Natural killer cell (primary cell): ENCODE results near the gene AURKB. TPM values are rescaled to one million over a fixed set of nuclear protein-coding genes. Genes with fewer than 3 reads are reported as not detected.

Source experiments
- ATAC-seq, 3 donors: fragments of 150-1000 bp in 2 of 3; fragments of 200-7000 bp in 1 of 3; cut with Tn5 transposase; 1 replicate in 1 of 3; 2 replicates in 2 of 3; pipeline ENCODE4 v1.10.0; 2021; ENCODE audit warnings: mild to moderate bottlenecking in 2 of 3, moderate library complexity in 2 of 3
- DNase-seq, 2 donors: peaks; one replicate each; pipeline versions ENCODE4 v3.0.0 to v3.0.0-alpha.2; 2013 to 2021; ENCODE audit warnings: mixed read lengths in 1 of 2
- H3K27ac ChIP-seq: one replicate; pipeline ENCODE4 v1.5.1; 2013; ENCODE audit warnings: mild to moderate bottlenecking, low read length
- H3K27me3 ChIP-seq: one replicate; pipeline ENCODE4 v1.6.1; 2013; ENCODE audit warnings: low read length; ENCODE audit not compliant: control insufficient read depth, insufficient read depth
- H3K36me3 ChIP-seq: one replicate; pipeline ENCODE4 v1.6.1; 2013; ENCODE audit warnings: low read length; ENCODE audit not compliant: control insufficient read depth, insufficient read depth
- H3K4me1 ChIP-seq: one replicate; pipeline ENCODE4 v1.6.1; 2013; ENCODE audit warnings: low read length; ENCODE audit not compliant: control insufficient read depth, insufficient read depth
- H3K4me3 ChIP-seq: one replicate; pipeline ENCODE4 v1.5.1; 2013; ENCODE audit warnings: low read length
- H3K9me3 ChIP-seq: one replicate; pipeline ENCODE4 v1.6.1; 2013; ENCODE audit warnings: low read length; ENCODE audit not compliant: control insufficient read depth, insufficient read depth
- H3K27ac Mint-ChIP-seq, 2 donors: one replicate each; pipeline ENCODE4 v1.8.0; 2022; ENCODE audit warnings: mild to moderate bottlenecking in 2 of 2, mixed read lengths in 2 of 2, moderate library complexity in 1 of 2
- H3K27me3 Mint-ChIP-seq, 2 donors: one replicate each; pipeline ENCODE4 v1.8.0; 2022; ENCODE audit warnings: low read depth in 2 of 2, mixed read lengths in 2 of 2
- H3K36me3 Mint-ChIP-seq: one replicate; pipeline ENCODE4 v1.8.0; 2022; ENCODE audit warnings: mixed read lengths
- H3K4me1 Mint-ChIP-seq, 2 donors: one replicate each; pipeline ENCODE4 v1.8.0; 2022; ENCODE audit warnings: mixed read lengths in 2 of 2
- H3K4me3 Mint-ChIP-seq: one replicate; pipeline ENCODE4 v1.8.0; 2022; ENCODE audit warnings: mild to moderate bottlenecking, moderate library complexity, mixed read lengths
- H3K9me3 Mint-ChIP-seq, 2 donors: one replicate each; pipeline ENCODE4 v1.8.0; 2022; ENCODE audit warnings: mixed read lengths in 2 of 2
- WGBS: methylation state at CpG from one replicate; pipeline ENCODE4 v1.1.7; 2013; ENCODE audit warnings: missing lambda C conversion rate; ENCODE audit not compliant: insufficient coverage; 5-methylcytosine and 5-hydroxymethylcytosine counted together
- intact Hi-C: fragments of 100-400 bp; cut with micrococcal nuclease; formaldehyde crosslinking; loops from one replicate; pipeline ENCODE4 v1.14.2; 2022
- total RNA-seq, 4 donors: library from RNA; stranded (reverse); fragments of 120-200 nt in 1 of 4; gene quantifications; one replicate each; pipeline versions ENCODE4 v1.2.3 to v1.2.4, GENCODE V29; 2013 to 2022
- TF ChIP-seq, protein P1 (sequence below): fragments of 200-600 bp; IDR thresholded peaks from one replicate; pipeline ENCODE4 v1.8.0; 2022; ENCODE audit warnings: antibody characterized with exemption

The AURKB gene
- total RNA-seq, 3 donors from 2014 or later (not counting 1 experiment from before 2014, with no cell fraction given): 2.1 to 4.8 (median 4.1) TPM

- no peaks in the 10 kb centered on the region for H3K9me3 Mint-ChIP-seq
- no peaks in the 10 kb centered on the region for H3K36me3 Mint-ChIP-seq
- DNase-seq: peak; percentile 91 to 98
These were observed 20.5 kb downstream of the AURKB start, which contains the start of gene BORCS6 for GRCh38 chr17:8189711-8190477. BORCS6 (minus strand) TSS chr17:8190180; CDS start chr17:8190140, 40 bp downstream.

DNA sequence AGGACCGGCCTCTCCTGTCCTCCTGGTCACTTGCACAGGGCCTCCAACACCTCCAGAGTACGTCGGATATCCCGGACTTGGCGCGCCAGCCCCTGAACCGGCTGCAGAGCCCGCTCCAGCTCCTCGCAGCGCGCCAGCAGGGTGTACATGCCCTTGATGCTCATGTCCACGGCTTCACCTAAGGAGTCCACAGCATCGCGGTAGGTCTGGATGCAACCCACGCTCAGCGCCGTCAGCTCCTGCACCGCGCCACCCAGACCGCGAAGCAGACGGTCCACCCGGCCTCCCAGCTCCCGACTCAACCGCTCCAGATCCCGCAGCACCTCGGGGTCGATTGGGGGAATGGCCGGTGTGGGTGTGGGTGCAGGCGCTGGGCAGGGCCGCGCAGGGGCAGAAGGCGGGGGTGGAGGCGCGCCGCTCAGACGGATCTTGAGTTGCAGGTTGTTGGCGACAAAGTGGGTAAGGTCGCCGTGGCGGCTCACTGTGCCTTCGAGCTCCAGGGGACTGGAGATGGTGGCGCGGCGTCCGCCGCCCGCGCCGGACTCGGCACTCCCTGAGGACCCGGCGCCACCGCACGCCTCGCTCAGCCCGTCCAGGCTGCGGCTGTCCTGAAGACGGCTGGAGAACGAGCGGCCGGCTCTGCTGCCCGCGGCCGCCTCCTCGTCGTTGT, 21.2 kb downstream of the AURKB start:
- intact Hi-C loops: no loop called here
- peak overlapping the region; percentile 67 for H3K4me3 ChIP-seq
- H3K4me1 Mint-ChIP-seq: peaks cover 13 to 16% of the 10 kb centered on the region in 2 donors
- ATAC-seq (no peak), DNase-seq (peak; percentile 44 to 64)
- 6% methylated on average over 67 of the region's 67 CpGs for whole genome bisulfite sequencing
- no peaks in the 10 kb centered on the region for H3K27me3 ChIP-seq
- no peaks in the 10 kb centered on the region for H3K27me3 Mint-ChIP-seq
- H3K4me3 Mint-ChIP-seq: no peak overlapping the region
- peak overlapping the region; percentile 86 for H3K27ac ChIP-seq
- no peaks in the 10 kb centered on the region for H3K36me3 Mint-ChIP-seq
- no peaks in the 10 kb centered on the region for H3K9me3 Mint-ChIP-seq
- TF ChIP-seq, protein P1, sequence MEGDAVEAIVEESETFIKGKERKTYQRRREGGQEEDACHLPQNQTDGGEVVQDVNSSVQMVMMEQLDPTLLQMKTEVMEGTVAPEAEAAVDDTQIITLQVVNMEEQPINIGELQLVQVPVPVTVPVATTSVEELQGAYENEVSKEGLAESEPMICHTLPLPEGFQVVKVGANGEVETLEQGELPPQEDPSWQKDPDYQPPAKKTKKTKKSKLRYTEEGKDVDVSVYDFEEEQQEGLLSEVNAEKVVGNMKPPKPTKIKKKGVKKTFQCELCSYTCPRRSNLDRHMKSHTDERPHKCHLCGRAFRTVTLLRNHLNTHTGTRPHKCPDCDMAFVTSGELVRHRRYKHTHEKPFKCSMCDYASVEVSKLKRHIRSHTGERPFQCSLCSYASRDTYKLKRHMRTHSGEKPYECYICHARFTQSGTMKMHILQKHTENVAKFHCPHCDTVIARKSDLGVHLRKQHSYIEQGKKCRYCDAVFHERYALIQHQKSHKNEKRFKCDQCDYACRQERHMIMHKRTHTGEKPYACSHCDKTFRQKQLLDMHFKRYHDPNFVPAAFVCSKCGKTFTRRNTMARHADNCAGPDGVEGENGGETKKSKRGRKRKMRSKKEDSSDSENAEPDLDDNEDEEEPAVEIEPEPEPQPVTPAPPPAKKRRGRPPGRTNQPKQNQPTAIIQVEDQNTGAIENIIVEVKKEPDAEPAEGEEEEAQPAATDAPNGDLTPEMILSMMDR: no peak
- no peak overlapping the region for H3K27ac Mint-ChIP-seq
- no peaks in the 10 kb centered on the region for H3K36me3 ChIP-seq
- peaks cover 61% of the 10 kb centered on the region for H3K4me1 ChIP-seq
- H3K9me3 ChIP-seq: no peaks in the 10 kb centered on the region

More at GRCh38 chr17:8189711-8190477, 20.5 kb downstream of the AURKB start, which contains the start of gene BORCS6:
- Mint-ChIP-seq H3K27ac (no peak within 1 kb of the TSS), H3K4me3 (no peak within 1 kb of the TSS), H3K4me1 (peaks cover 13% of the 10 kb centered on the region in 2 donors), H3K27me3 (no peaks in the 10 kb centered on the region)
- Histone ChIP-seq H3K4me1 (peaks cover 57% of the 10 kb centered on the region), H3K36me3 (no peaks in the 10 kb centered on the region), H3K27ac (peak within 1 kb of the TSS; percentile 86), H3K27me3 (no peaks in the 10 kb centered on the region), H3K4me3 (peak within 1 kb of the TSS; percentile 67), H3K9me3 (no peaks in the 10 kb centered on the region)
- intact Hi-C loops: loop anchor here (1.0 kb wide), 1 partner anchor 105 kb away; the partner anchor contains the start of gene SLC25A35
- TF ChIP-seq, protein P1: no peak
- peak; percentile 67 to 88 (median 75) for ATAC-seq
- WGBS: under 1% methylated on average over 70 of the region's 70 CpGs

- Mint-ChIP-seq H3K4me3 (no peak overlapping the region), H3K27ac (no peak overlapping the region), H3K9me3 (no peaks in the 10 kb centered on the region), H3K36me3 (no peaks in the 10 kb centered on the region), H3K4me1 (peaks cover 17 to 22% of the 10 kb centered on the region in 2 donors), H3K27me3 (no peaks in the 10 kb centered on the region)
- TF ChIP-seq, protein P1: no peak
- DNase-seq: peak in 1 of 2 donors; percentile 56
- 40% methylated on average over 9 of the region's 12 CpGs for WGBS
- Histone ChIP-seq H3K27me3 (no peaks in the 10 kb centered on the region), H3K4me1 (peaks cover 61% of the 10 kb centered on the region), H3K4me3 (peak overlapping the region; percentile 67), H3K36me3 (no peaks in the 10 kb centered on the region), H3K9me3 (no peaks in the 10 kb centered on the region), H3K27ac (peak overlapping the region; percentile 86)
- intact Hi-C loops: no loop called here
- ATAC-seq: no peak
These were observed 22.0 kb downstream of the AURKB start for GRCh38 chr17:8188263-8188839.
